HG03039 (cell line): ENCODE data around the gene ZNF488.
"Not testable (repeated sequence)": the region's sequence is repeated elsewhere in the genome, so short reads cannot be mapped to it uniquely, and the experiment has no call there.

Source experiments
- ATAC-seq: cut with Tn5 transposase; IDR thresholded peaks from one replicate; pipeline ENCODE4 v1.9.1; 2021; ENCODE audit warnings: mild to moderate bottlenecking, moderate library complexity; ENCODE audit not compliant: unreplicated experiment

The ZNF488 gene

GRCh38 chr10:47410271-47410670, 26.2 kb upstream of the ZNF488 start:
- no peak for ATAC-seq

DNA sequence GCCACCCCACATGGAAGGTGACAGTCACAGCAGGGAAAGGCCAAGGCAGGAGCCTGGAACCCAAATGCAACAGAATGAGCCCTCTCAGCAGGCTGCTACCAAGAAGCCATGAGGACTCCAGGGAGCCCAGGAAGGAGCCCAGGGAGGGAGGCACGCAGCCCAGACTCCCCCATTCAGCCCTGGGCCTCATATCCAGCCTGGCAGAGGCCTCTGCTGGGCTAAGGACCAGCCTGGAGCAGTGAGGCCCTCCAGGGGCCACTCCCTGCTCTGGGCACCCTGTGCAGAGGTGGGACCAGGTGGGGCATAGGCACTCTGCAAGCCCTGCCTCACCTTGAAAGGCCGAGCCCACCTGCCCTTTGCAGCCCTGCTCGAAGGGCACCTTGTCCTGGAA, 25.8 kb upstream of the ZNF488 start:
- no peak for ATAC-seq

GRCh38 chr10:47409171-47409865, 25.2 kb upstream of the ZNF488 start:
- no peak for ATAC-seq

DNA sequence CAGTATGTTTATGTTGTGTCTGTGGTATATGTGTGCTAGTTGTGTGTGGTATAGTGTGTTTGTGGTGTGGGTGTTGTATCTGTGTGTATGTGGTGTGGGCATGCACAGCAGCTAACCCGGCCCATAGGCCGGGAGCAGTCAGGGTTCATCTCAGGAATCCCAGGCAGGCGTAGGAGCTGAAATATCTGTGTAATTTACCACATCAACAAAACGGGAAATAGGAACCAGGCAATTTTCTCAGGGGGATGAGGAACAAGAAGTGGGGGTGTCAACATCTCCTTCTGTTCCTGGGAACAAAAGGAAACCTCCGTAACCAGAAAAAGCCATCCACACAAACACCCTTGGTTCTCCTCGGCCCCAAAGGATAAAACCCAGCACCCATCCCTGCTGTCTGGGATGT, 24.5 kb upstream of the ZNF488 start:
- no peak for ATAC-seq

DNA sequence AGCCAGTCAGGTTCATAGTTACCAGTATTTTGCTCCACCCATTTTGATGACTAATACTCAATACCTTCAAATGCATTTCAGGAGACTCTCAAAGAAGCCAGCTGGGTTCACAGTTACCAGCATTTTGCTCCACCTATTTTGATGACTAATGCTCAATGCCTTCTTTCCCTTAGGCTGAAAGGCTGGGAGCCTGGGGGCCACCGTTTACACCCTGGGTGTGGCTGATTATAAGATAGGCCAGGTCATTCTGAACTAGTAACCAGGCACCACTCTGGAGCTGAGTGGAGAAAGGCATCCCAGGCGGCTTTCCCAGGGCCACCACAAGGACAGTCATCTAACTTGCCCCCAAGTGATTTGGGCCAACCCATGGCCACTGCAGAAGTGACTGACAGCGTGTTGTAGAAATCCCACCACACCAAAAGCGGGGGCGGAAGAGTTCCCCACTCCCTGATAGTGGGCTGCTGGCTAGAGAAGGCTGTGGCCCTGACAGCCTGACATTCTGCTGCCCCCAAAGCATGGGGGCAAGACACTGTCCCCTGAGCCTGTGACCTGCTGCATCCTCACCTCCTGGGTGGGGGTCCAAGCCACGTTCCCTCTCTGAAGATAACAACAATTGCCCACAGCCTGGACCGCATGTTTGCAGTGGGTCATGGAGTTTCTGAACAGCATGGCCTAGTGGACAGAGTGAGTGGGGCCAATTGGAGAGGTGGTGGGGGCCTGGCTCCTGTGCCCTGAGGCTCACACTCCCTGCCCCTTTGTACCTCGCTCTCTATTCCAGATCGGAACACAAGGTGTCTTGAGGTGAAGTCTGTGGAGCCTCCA, 23.0 kb upstream of the ZNF488 start:
- no peak for ATAC-seq

DNA sequence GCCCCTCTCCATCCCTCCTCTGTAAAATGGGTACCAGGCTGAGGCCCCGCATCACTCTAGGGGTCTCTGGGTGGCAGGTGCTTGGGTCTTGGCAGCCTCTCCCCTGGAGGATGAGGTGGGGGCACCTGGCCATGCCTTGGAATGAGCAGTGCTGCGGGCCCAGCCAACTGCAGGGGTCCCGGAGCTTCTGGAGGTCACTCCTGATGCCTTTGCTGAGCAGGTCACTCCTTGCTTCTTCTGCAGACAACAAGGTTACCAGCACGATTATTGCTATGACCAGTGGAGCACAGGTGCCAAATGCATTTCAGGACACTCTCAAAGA, 22.4 kb upstream of the ZNF488 start:
- no peak for ATAC-seq

DNA sequence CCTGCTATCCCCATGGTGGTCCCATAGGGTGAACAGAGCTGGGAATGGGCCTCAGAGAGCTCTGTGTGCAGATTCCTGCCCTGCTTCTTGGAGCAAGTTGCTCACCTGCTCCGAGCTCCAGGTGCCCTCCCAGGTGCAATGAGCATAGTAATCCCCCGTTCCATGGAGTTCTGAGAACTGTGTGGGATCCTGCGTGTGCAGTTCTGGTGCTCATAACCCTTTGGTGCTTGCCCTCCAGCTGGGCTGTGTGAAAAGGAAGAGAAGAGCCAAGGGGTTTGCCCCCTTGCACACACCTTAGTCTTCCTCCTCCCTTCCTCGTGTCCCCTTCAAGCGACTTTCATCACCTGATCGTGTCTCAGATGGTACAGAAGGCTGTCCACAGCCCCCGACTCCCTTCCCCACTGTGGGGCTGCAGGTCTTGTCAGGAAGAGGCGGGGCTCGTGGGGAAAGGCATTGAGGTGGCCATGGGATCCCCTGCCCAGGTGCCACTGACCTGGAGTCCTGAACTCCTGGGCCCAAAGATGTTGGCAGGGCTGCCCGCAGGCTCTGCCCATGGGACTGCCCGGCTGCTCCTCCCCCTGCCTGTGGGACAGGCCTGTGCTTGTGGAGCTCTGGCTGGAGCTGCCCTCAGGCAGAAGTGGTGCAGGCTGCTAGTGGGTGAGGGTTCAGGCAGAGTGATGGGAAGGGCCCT, 21.9 kb upstream of the ZNF488 start:
- no peak for ATAC-seq

DNA sequence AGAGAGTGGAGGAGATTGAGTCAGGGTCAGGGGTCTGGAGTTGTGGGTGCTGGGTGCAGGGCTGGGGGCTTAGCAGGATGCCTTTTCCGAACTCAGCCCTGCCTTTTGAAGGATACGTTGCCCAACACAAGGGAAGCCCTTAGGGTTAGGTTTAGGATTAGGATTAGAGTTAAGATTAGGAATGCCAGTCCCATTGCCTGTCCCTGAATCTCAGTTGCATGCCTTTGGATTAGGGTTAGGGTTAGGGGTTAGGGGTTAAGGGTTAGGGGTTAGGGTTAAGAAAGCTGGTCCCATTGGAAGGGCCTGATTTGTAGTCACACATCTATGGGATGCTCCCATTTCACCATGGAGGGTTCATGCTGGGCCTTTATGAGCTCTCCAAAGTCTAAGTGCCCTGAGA, 20.8 kb upstream of the ZNF488 start:
- no peak for ATAC-seq

- ATAC-seq = no peak
These were observed 20.4 kb upstream of the ZNF488 start for GRCh38 chr10:47404446-47404845.

GRCh38 chr10:47403446-47404318, 19.6 kb upstream of the ZNF488 start:
- no peak for ATAC-seq

- ATAC-seq = no peak
These were observed 18.7 kb upstream of the ZNF488 start for GRCh38 chr10:47402641-47403301.

DNA sequence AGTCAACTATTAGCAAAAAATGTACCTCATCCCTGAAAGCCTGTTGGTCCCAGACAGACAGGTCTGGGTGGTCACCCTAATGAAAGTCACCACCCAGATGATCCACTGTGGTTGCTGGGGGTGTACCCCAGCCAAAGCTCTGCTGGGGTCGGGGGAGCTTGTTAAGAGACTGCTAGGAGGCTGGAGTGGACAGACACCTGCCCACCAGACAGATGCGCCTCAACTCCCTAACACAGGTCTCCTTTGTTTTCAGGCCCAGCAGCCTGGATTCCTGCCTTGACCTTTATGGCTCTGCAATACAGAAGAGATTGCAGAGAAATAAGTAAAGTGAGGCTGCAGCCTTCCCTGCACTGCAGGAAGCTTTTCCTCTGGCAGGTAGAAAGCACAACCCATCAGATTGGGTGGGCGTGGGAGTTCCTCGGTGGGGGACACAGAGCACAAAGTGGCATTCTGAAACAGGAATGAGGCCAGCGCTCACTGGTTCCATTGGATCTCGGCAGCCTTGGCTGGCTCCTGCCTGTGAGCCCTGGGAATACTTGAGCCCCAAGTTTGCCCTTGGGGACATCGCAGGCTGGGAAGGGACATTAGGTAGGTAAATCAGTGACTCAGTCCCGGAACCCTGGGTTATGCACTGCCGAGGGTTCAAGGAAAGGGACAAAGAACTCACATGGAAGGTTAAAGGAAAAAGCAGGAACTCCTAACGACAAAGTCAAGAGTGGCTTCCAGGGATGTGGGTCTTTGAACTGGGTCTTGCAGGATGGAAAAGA, 18.0 kb upstream of the ZNF488 start:
- no peak for ATAC-seq

DNA sequence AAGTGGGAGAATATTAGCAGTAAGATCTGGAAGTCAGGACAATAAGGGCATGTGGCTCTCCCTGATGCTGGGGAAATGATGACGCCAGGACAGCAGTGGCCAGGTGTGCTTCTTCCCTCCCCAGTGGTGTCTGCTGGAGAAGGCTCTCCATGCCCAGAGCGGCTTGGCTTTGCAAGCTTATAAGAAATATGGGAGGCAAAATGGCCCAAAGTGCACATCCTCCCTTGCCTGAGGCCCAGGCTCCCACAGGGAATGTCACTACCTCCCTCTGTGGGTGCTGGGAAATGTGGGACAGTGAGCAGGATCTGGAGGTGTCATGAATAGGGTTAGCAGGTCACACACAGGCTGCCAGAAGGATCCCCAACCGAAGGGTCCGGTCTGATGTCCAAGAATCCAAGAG, 17.1 kb upstream of the ZNF488 start:
- no peak for ATAC-seq

DNA sequence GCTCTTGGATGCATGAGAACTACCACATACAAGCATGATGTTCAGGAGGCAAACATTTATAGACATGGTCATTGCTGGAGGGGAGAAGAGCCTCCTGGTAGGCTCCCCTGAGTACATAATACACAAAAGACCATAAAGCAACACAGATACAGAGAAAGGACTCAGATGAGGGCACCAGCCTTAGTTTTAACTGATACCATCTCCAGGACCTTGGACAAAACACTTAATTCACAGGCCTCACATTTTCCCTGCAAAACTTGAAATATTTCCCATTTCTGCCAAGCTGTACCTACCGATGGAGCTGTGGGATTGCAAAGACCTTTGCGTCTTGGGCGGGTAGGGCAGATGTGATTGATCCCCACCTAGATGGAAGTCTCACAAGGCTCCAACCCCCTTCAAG, 16.7 kb upstream of the ZNF488 start:
- ATAC-seq = no peak

DNA sequence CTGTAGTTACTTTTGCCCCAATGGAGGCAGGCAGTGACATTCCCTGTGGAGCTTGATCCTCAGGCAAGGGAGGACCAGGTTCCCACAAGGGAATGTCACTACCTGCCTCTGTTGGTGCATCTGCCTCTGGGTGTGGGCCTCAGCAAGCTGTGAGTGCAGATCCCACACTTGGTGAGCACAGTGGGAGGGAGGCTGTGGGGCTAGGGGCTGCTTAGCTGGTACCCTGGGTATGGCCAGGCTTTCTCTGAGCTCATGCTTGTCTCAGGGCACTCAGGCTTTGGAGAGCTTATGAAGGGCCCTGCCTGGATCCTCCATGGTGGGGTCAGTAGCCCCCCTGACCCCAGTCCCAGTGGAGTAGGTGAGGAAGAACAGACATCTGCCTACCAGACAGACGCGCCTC, 16.2 kb upstream of the ZNF488 start:
- no peak for ATAC-seq

- no peak for ATAC-seq
These were observed 13.2 kb upstream of the ZNF488 start for GRCh38 chr10:47397256-47397655.

GRCh38 chr10:47396311-47396717, 12.2 kb upstream of the ZNF488 start:
- no peak for ATAC-seq

GRCh38 chr10:47389619-47390018, 5.5 kb upstream of the ZNF488 start:
- no peak for ATAC-seq

- no peak for ATAC-seq
These were observed 4.8 kb upstream of the ZNF488 start for GRCh38 chr10:47388879-47389278.

- ATAC-seq = not testable (repeated sequence)
These were observed 2.0 kb upstream of the ZNF488 start for GRCh38 chr10:47386104-47386503.
